ENCODE data around the gene ITGB6.

Gene ITGB6

GRCh38 chr2:160060297-160060696, 139.8 kb downstream of the ITGB6 start:
- TF ChIP-seq CTCF (IDR thresholded peaks at IDR 0.05; ENCODE audit: insufficient read depth, low read length) (no peak), POLR2AphosphoS5 (IDR thresholded peaks at IDR 0.05; ENCODE audit: low read depth) (no peak), GABPA (IDR thresholded peaks at IDR 0.05; ENCODE audit: low read depth) (no peak), SPI1 (IDR thresholded peaks at IDR 0.05; ENCODE audit: borderline replicate concordance, low read depth) (no peak)
- TF ChIP-seq, protein P1, sequence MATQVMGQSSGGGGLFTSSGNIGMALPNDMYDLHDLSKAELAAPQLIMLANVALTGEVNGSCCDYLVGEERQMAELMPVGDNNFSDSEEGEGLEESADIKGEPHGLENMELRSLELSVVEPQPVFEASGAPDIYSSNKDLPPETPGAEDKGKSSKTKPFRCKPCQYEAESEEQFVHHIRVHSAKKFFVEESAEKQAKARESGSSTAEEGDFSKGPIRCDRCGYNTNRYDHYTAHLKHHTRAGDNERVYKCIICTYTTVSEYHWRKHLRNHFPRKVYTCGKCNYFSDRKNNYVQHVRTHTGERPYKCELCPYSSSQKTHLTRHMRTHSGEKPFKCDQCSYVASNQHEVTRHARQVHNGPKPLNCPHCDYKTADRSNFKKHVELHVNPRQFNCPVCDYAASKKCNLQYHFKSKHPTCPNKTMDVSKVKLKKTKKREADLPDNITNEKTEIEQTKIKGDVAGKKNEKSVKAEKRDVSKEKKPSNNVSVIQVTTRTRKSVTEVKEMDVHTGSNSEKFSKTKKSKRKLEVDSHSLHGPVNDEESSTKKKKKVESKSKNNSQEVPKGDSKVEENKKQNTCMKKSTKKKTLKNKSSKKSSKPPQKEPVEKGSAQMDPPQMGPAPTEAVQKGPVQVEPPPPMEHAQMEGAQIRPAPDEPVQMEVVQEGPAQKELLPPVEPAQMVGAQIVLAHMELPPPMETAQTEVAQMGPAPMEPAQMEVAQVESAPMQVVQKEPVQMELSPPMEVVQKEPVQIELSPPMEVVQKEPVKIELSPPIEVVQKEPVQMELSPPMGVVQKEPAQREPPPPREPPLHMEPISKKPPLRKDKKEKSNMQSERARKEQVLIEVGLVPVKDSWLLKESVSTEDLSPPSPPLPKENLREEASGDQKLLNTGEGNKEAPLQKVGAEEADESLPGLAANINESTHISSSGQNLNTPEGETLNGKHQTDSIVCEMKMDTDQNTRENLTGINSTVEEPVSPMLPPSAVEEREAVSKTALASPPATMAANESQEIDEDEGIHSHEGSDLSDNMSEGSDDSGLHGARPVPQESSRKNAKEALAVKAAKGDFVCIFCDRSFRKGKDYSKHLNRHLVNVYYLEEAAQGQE (IDR thresholded peaks at IDR 0.05; ENCODE audit: insufficient replicate concordance, low read depth): no peak
- no peak for DNase-seq (ENCODE audit: low read depth in 1 of 2, low spot score in 1 of 2)
- Histone ChIP-seq H3K27ac (replicated peaks) (no peak overlapping the region), H3K4me3 (replicated peaks; ENCODE audit: insufficient read depth, low read length) (no peak overlapping the region), H3K27me3 (ENCODE audit: insufficient read depth, poor library complexity, severe bottlenecking) (peaks cover 44% of the 10 kb centered on the region)

DNA sequence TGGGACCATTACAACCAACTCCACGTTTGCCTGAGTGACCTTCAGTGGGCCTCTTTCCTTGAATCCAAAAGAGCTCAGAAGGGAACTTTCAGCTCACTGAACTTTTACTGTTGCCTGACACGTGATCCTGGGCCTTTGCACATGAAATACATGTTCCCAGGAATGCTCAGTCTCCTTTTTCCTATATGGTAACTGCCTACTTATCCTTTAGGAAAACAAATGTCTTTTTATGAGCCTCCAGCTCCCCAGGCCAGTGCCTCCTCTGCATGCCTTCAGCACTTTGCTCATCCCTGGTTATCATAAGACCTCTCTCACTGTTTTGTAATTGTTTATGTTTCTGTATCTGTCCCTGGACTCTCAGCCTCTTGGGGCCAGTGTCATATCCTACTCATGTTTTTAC, 142.7 kb downstream of the ITGB6 start:
- H3K27ac ChIP-seq (replicated peaks): no peak overlapping the region
- TF ChIP-seq, protein P1 (IDR thresholded peaks at IDR 0.05; ENCODE audit: insufficient replicate concordance, low read depth): no peak
- TF ChIP-seq POLR2AphosphoS5 (IDR thresholded peaks at IDR 0.05; ENCODE audit: low read depth) (no peak), GABPA (IDR thresholded peaks at IDR 0.05; ENCODE audit: low read depth) (no peak), CTCF (IDR thresholded peaks at IDR 0.05; ENCODE audit: insufficient read depth, low read length) (no peak), SPI1 (IDR thresholded peaks at IDR 0.05; ENCODE audit: borderline replicate concordance, low read depth) (no peak)
- DNase-seq (ENCODE audit: low read depth in 1 of 2, low spot score in 1 of 2): no peak

DNA sequence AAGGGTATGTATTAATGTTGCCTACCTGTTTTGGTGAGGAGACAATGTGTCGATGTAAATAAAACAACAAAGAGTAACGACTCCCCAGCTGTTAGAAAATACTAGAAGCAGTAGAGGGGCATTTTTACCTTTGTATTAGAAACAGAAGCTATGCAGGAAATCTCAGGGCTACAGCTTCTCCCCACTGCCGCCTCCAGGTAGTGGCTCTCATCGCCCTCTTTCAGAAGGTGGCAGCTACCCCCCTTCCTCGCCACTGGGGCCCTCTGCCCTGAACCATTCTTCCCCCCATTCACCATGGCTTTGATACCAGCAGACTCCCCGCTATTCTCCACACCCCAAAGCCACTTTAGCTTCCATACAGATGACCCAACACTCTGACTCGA, 144.4 kb downstream of the ITGB6 start:
- Histone ChIP-seq H3K27me3 (ENCODE audit: insufficient read depth, poor library complexity, severe bottlenecking) (peaks cover 28% of the 10 kb centered on the region), H3K4me3 (replicated peaks; ENCODE audit: insufficient read depth, low read length) (no peak overlapping the region), H3K27ac (replicated peaks) (no peak overlapping the region)
- DNase-seq (ENCODE audit: low read depth in 1 of 2, low spot score in 1 of 2): no peak
- no peak for TF ChIP-seq SPI1 (IDR thresholded peaks at IDR 0.05; ENCODE audit: borderline replicate concordance, low read depth)
- TF ChIP-seq POLR2AphosphoS5 (IDR thresholded peaks at IDR 0.05; ENCODE audit: low read depth): no peak
- TF ChIP-seq GABPA (IDR thresholded peaks at IDR 0.05; ENCODE audit: low read depth): no peak
- TF ChIP-seq, protein P1 (IDR thresholded peaks at IDR 0.05; ENCODE audit: insufficient replicate concordance, low read depth): no peak
- no peak for TF ChIP-seq CTCF (IDR thresholded peaks at IDR 0.05; ENCODE audit: insufficient read depth, low read length)

More for the DNA sequence above, 142.7 kb downstream of the ITGB6 start:
- no peak overlapping the region for H3K4me3 ChIP-seq (replicated peaks; ENCODE audit: insufficient read depth, low read length)
- H3K27me3 ChIP-seq (ENCODE audit: insufficient read depth, poor library complexity, severe bottlenecking): peaks cover 36% of the 10 kb centered on the region
